ENCODE measurements around the gene ATXN7.
A peak's percentile ranks its signal among the peaks of the same experiment; 100 is the strongest.

The ATXN7 gene

GRCh38 chr3:63990733-63991132 lies 127.1 kb downstream of the ATXN7 start:
- Mint-ChIP-seq H3K27ac (no peak overlapping the region), H3K4me1 (peaks cover 27% of the 10 kb centered on the region), H3K36me3 (ENCODE audit: low read depth) (peaks cover 54% of the 10 kb centered on the region), H3K27me3 (ENCODE audit: low read depth, poor library complexity) (no peaks in the 10 kb centered on the region), H3K9me3 (no peaks in the 10 kb centered on the region), H3K4me3 (no peak overlapping the region)
- DNase-seq = no peak
- no peak for TF ChIP-seq CTCF (IDR thresholded peaks at IDR 0.05)

- Mint-ChIP-seq H3K4me1 (peaks cover 24% of the 10 kb centered on the region), H3K9me3 (no peaks in the 10 kb centered on the region), H3K27me3 (ENCODE audit: low read depth, poor library complexity) (no peaks in the 10 kb centered on the region), H3K27ac (no peak overlapping the region), H3K4me3 (no peak overlapping the region), H3K36me3 (ENCODE audit: low read depth) (peaks cover 64% of the 10 kb centered on the region)
- no peak for TF ChIP-seq CTCF (IDR thresholded peaks at IDR 0.05)
- DNase-seq = no peak
Observed at GRCh38 chr3:63991666-63992065, 128.0 kb downstream of the ATXN7 start.

- H3K36me3 Mint-ChIP-seq (ENCODE audit: low read depth) = peaks cover 69% of the 10 kb centered on the region
- H3K4me1 Mint-ChIP-seq = peaks cover 24% of the 10 kb centered on the region
- no peak overlapping the region for H3K27ac Mint-ChIP-seq
- no peaks in the 10 kb centered on the region for H3K27me3 Mint-ChIP-seq (ENCODE audit: low read depth, poor library complexity)
- H3K4me3 Mint-ChIP-seq = no peak overlapping the region
- no peak for TF ChIP-seq CTCF (IDR thresholded peaks at IDR 0.05)
- H3K9me3 Mint-ChIP-seq = no peaks in the 10 kb centered on the region
- no peak for DNase-seq
Observed at GRCh38 chr3:63992516-63993209, 129.0 kb downstream of the ATXN7 start.

GRCh38 chr3:63993653-63994079 lies 130.0 kb downstream of the ATXN7 start:
- TF ChIP-seq CTCF (IDR thresholded peaks at IDR 0.05) = peak; percentile 95
- Mint-ChIP-seq H3K4me1 (peaks cover 26% of the 10 kb centered on the region), H3K4me3 (no peak overlapping the region), H3K9me3 (no peaks in the 10 kb centered on the region), H3K27me3 (ENCODE audit: low read depth, poor library complexity) (no peaks in the 10 kb centered on the region), H3K27ac (peak overlapping the region; percentile 52), H3K36me3 (ENCODE audit: low read depth) (peaks cover 67% of the 10 kb centered on the region)
- peak; percentile 64 for DNase-seq

GRCh38 chr3:63995086-63995485 lies 131.4 kb downstream of the ATXN7 start:
- no peaks in the 10 kb centered on the region for H3K27me3 Mint-ChIP-seq (ENCODE audit: low read depth, poor library complexity)
- peaks cover 60% of the 10 kb centered on the region for H3K36me3 Mint-ChIP-seq (ENCODE audit: low read depth)
- H3K27ac Mint-ChIP-seq = peak overlapping the region; percentile 17
- TF ChIP-seq CTCF (IDR thresholded peaks at IDR 0.05) = no peak
- DNase-seq = no peak
- peaks cover 40% of the 10 kb centered on the region for H3K4me1 Mint-ChIP-seq
- no peak overlapping the region for H3K4me3 Mint-ChIP-seq
- no peaks in the 10 kb centered on the region for H3K9me3 Mint-ChIP-seq

Measured in nephron progenitor cell (in vitro differentiated cells).